HEK293 (cell line): ENCODE data around the gene PRTFDC1.
"Not testable (repeated sequence)": the region's sequence is repeated elsewhere in the genome, so short reads cannot be mapped to it uniquely, and the experiment has no call there.

ENCODE experiments used
- CTCF ChIA-PET: fragments of 350-600 bp; formaldehyde crosslinking; extraction: SDS; loops from one replicate; lab custom pipeline; 2021; ENCODE audit warnings: antibody characterized with exemption; lab: Yijun Ruan, JAX
- POLR2A ChIA-PET: fragments of 300-600 bp; formaldehyde crosslinking; extraction: SDS; loops from one replicate; lab custom pipeline; 2020; ENCODE audit warnings: antibody characterized with exemption, inconsistent platforms; lab: Yijun Ruan, JAX
- H3K27ac ChIP-seq: fragments of 200-500 bp; sonication (Bioruptor generic); 2 replicates; pipeline ENCODE4 v1.5.1; 2014; ENCODE audit warnings: low read depth, low read length, control low read depth, inconsistent platforms; ENCODE audit errors: extremely low read depth
- H3K36me3 ChIP-seq, 2 experiments: fragments of 200-500 bp in 1 of 2; sonication (Bioruptor generic) in 1 of 2; 1 replicate in 1 of 2; 2 replicates in 1 of 2; pipeline ENCODE4 v1.5.1; 2014 to 2017; ENCODE audit warnings: inconsistent platforms in 2 of 2, low read length in 2 of 2; ENCODE audit not compliant: control insufficient read depth in 2 of 2, insufficient read depth in 1 of 2
- H3K4me1 ChIP-seq: fragments of 200-500 bp; sonication (Bioruptor generic); 2 replicates; pipeline ENCODE4 v1.5.1; 2014; ENCODE audit warnings: mild to moderate bottlenecking, low read length, inconsistent platforms; ENCODE audit not compliant: control insufficient read depth, insufficient read depth
- H3K4me3 ChIP-seq: 2 replicates; pipeline ENCODE4 v1.5.1; 2011; ENCODE audit warnings: low read depth, mild to moderate bottlenecking, control low read depth, low read length, moderate library complexity
- H3K9me3 ChIP-seq: fragments of 200-500 bp; sonication (Bioruptor generic); 2 replicates; pipeline ENCODE4 v1.5.1; 2014; ENCODE audit warnings: low read depth, low read length, inconsistent platforms; ENCODE audit not compliant: control insufficient read depth, insufficient read depth
- GLI4 ChIP-seq: fragments of 450-650 bp; formaldehyde crosslinking; IDR thresholded peaks from 2 replicates; pipeline ENCODE4 v1.5.1; 2016; ENCODE audit warnings: missing biosample characterization, missing genetic modification characterization
- MZF1 ChIP-seq: fragments of 450-650 bp; formaldehyde crosslinking; IDR thresholded peaks from 2 replicates; pipeline ENCODE4 v1.5.1; 2017; ENCODE audit warnings: missing biosample characterization, missing genetic modification characterization, borderline replicate concordance
- OSR2 ChIP-seq: fragments of 450-650 bp; formaldehyde crosslinking; IDR thresholded peaks from 2 replicates; pipeline ENCODE4 v1.5.1; 2016; ENCODE audit warnings: missing biosample characterization, missing genetic modification characterization
- OVOL3 ChIP-seq: fragments of 450-650 bp; formaldehyde crosslinking; IDR thresholded peaks from 2 replicates; pipeline ENCODE4 v1.5.1; 2016; ENCODE audit warnings: missing biosample characterization, missing genetic modification characterization
- TRIM28 ChIP-seq: IDR thresholded peaks from 2 replicates; pipeline ENCODE4 v1.6.1; 2011; ENCODE audit warnings: low read length, control low read depth, borderline replicate concordance
- ZBTB11 ChIP-seq: fragments of 450-650 bp; formaldehyde crosslinking; conservative IDR thresholded peaks from 2 replicates; pipeline ENCODE4 v1.5.1; 2016; ENCODE audit warnings: low read depth, missing biosample characterization, missing genetic modification characterization
- ZBTB49 ChIP-seq: fragments of 450-650 bp; formaldehyde crosslinking; IDR thresholded peaks from 2 replicates; pipeline ENCODE4 v1.5.1; 2016; ENCODE audit warnings: missing biosample characterization, missing genetic modification characterization, low read depth
- ZBTB7A ChIP-seq: fragments of 450-650 bp; formaldehyde crosslinking; IDR thresholded peaks from 2 replicates; pipeline ENCODE4 v1.5.1; 2016; ENCODE audit warnings: low read depth, missing biosample characterization, missing genetic modification characterization
- ZFP3 ChIP-seq: fragments of 450-650 bp; formaldehyde crosslinking; IDR thresholded peaks from 2 replicates; pipeline ENCODE4 v1.5.1; 2016; ENCODE audit warnings: low read depth, missing biosample characterization, missing genetic modification characterization
- ZNF133 ChIP-seq: fragments of 450-650 bp; formaldehyde crosslinking; IDR thresholded peaks from 2 replicates; pipeline ENCODE4 v1.5.1; 2016; ENCODE audit warnings: missing biosample characterization, missing genetic modification characterization
- ZNF223 ChIP-seq: fragments of 450-650 bp; formaldehyde crosslinking; IDR thresholded peaks from 2 replicates; pipeline ENCODE4 v1.5.1; 2016; ENCODE audit warnings: missing biosample characterization, missing genetic modification characterization
- ZNF24 ChIP-seq: fragments of 450-650 bp; formaldehyde crosslinking; IDR thresholded peaks from 2 replicates; pipeline ENCODE4 v1.5.1; 2016; ENCODE audit warnings: missing biosample characterization, missing genetic modification characterization
- ZNF292 ChIP-seq: fragments of 450-650 bp; formaldehyde crosslinking; IDR thresholded peaks from 2 replicates; pipeline ENCODE4 v1.5.1; 2016; ENCODE audit warnings: low read depth, missing biosample characterization, missing genetic modification characterization, borderline replicate concordance
- ZNF426 ChIP-seq: fragments of 450-650 bp; formaldehyde crosslinking; IDR thresholded peaks from 2 replicates; pipeline ENCODE4 v1.5.1; 2017; ENCODE audit warnings: missing biosample characterization, missing genetic modification characterization, mild to moderate bottlenecking, inconsistent platforms, moderate library complexity
- ZNF626 ChIP-seq: fragments of 450-650 bp; sonication (Bioruptor Pico); formaldehyde crosslinking; IDR thresholded peaks from 2 replicates; pipeline ENCODE4 v1.5.1; 2018; ENCODE audit warnings: missing biosample characterization, missing genetic modification characterization, inconsistent platforms
- ZNF660 ChIP-seq: fragments of 450-650 bp; IDR thresholded peaks from 2 replicates; pipeline ENCODE4 v1.5.1; 2018; ENCODE audit warnings: missing biosample characterization, mild to moderate bottlenecking, missing genetic modification characterization
- ZNF677 ChIP-seq: fragments of 450-650 bp; IDR thresholded peaks from 2 replicates; pipeline ENCODE4 v1.5.0; 2018; ENCODE audit warnings: missing biosample characterization, mild to moderate bottlenecking, missing genetic modification characterization, moderate library complexity
- ZNF791 ChIP-seq: fragments of 450-650 bp; formaldehyde crosslinking; IDR thresholded peaks from 2 replicates; pipeline ENCODE4 v1.5.1; 2016; ENCODE audit warnings: missing biosample characterization, missing genetic modification characterization
- ZNF792 ChIP-seq: fragments of 450-650 bp; formaldehyde crosslinking; IDR thresholded peaks from 2 replicates; pipeline ENCODE4 v1.5.1; 2016; ENCODE audit warnings: missing biosample characterization, missing genetic modification characterization
- TF ChIP-seq, protein P1 (sequence below): fragments of 450-650 bp; formaldehyde crosslinking; IDR thresholded peaks from 2 replicates; pipeline ENCODE4 v1.5.1; 2016; ENCODE audit warnings: missing biosample characterization, missing genetic modification characterization
- TF ChIP-seq, protein P2 (sequence below): fragments of 450-650 bp; formaldehyde crosslinking; IDR thresholded peaks from 2 replicates; pipeline ENCODE4 v1.5.1; 2017; ENCODE audit warnings: missing biosample characterization, missing genetic modification characterization

The PRTFDC1 gene

DNA sequence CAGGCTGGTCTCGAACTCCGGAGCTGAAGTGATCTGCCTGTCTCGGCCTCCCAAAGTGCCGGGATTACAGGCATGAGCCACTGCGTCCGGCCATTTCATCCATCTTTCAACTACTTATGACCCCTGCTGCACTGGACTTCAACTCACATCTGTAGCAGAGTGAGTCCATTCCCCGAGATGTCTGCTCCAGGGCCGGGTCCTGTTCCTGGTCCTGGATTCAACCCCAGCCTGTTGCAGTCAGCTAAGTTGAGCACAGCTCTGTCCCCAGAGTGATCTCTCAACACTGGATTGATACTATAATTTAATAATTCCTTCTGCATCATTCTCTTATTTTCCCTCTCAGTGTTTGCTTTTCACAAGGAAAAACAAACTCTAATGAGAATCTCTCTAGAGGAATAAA is 25.8 kb downstream of the PRTFDC1 start (continued):
- no peak for TF ChIP-seq ZNF426 (tag by site-specific recombination)
- no peak for TF ChIP-seq ZBTB49
- TF ChIP-seq OVOL3 (tag by site-specific recombination) = no peak
- TF ChIP-seq ZNF792 (tag by site-specific recombination) = no peak
- TF ChIP-seq ZNF660 (tag by site-specific recombination) = no peak
- TF ChIP-seq, protein P1, sequence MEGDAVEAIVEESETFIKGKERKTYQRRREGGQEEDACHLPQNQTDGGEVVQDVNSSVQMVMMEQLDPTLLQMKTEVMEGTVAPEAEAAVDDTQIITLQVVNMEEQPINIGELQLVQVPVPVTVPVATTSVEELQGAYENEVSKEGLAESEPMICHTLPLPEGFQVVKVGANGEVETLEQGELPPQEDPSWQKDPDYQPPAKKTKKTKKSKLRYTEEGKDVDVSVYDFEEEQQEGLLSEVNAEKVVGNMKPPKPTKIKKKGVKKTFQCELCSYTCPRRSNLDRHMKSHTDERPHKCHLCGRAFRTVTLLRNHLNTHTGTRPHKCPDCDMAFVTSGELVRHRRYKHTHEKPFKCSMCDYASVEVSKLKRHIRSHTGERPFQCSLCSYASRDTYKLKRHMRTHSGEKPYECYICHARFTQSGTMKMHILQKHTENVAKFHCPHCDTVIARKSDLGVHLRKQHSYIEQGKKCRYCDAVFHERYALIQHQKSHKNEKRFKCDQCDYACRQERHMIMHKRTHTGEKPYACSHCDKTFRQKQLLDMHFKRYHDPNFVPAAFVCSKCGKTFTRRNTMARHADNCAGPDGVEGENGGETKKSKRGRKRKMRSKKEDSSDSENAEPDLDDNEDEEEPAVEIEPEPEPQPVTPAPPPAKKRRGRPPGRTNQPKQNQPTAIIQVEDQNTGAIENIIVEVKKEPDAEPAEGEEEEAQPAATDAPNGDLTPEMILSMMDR = no peak
- TF ChIP-seq TRIM28 = no peak
- TF ChIP-seq ZNF791 = no peak
- no peak for TF ChIP-seq ZBTB11 (tag by site-specific recombination)
- TF ChIP-seq ZNF223 (tag by site-specific recombination) = no peak
- no peak for TF ChIP-seq ZFP3 (tag by site-specific recombination)
- no peak for TF ChIP-seq ZBTB7A (tag by site-specific recombination)

GRCh38 chr10:24925799-24926198 is 26.6 kb downstream of the PRTFDC1 start:
- Histone ChIP-seq H3K27ac (no peak overlapping the region), H3K4me3 (no peak overlapping the region), H3K9me3 (no peaks in the 10 kb centered on the region), H3K4me1 (no peaks in the 10 kb centered on the region), H3K36me3 (no peaks in the 10 kb centered on the region)
- POLR2A ChIA-PET = no interaction called here
- TF ChIP-seq ZNF677 (no peak), ZNF24 (tag by site-specific recombination) (no peak), OSR2 (tag by site-specific recombination) (no peak), MZF1 (tag by site-specific recombination) (no peak), ZNF133 (tag by site-specific recombination) (no peak), ZNF292 (tag by site-specific recombination) (no peak), ZNF626 (tag by site-specific recombination) (no peak), GLI4 (tag by site-specific recombination) (no peak)
- TF ChIP-seq, protein P2, sequence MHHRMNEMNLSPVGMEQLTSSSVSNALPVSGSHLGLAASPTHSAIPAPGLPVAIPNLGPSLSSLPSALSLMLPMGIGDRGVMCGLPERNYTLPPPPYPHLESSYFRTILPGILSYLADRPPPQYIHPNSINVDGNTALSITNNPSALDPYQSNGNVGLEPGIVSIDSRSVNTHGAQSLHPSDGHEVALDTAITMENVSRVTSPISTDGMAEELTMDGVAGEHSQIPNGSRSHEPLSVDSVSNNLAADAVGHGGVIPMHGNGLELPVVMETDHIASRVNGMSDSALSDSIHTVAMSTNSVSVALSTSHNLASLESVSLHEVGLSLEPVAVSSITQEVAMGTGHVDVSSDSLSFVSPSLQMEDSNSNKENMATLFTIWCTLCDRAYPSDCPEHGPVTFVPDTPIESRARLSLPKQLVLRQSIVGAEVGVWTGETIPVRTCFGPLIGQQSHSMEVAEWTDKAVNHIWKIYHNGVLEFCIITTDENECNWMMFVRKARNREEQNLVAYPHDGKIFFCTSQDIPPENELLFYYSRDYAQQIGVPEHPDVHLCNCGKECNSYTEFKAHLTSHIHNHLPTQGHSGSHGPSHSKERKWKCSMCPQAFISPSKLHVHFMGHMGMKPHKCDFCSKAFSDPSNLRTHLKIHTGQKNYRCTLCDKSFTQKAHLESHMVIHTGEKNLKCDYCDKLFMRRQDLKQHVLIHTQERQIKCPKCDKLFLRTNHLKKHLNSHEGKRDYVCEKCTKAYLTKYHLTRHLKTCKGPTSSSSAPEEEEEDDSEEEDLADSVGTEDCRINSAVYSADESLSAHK (tag by site-specific recombination) = no peak
- CTCF ChIA-PET = interaction anchor here (0.6 kb wide), 1 partner anchor 14 kb away, joined by 4 read pairs; no protein-coding TSS in a partner anchor

GRCh38 chr10:24924483-24924882 is 27.9 kb downstream of the PRTFDC1 start:
- H3K27ac ChIP-seq, H3K36me3 ChIP-seq, CTCF ChIA-PET, POLR2A ChIA-PET, H3K4me1 ChIP-seq, H3K9me3 ChIP-seq, H3K4me3 ChIP-seq: not testable (repeated sequence)

DNA sequence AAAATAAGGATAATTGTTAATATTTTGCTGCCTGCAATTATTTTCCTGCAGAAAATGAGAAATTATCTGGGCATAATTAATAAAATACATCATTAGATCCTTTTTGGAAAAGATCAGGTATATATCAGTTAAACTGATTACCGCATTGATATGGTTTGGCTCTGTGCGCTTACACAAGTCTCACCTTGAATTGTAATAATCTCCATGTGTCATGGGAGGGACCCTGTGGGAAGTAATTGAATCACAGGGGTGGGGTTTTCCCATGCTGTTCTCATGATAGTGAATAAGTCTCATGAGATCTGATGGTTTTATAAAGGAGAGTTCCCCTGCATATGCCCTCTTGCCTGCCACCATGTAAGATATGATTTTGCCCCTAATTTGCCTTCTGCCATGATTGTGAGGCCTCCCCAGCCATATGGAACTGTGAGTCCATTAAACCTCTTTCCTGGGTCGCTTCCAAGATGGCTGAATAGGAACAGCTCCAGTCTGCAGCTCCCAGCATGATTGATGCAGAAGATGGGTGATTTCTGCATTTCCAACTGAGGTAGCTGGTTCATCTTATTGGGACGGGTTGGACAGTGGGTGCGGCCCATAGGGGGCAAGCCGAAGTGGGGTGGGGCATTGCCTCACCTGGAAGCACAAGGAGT is 30.1 kb downstream of the PRTFDC1 start:
- H3K36me3 ChIP-seq, H3K4me3 ChIP-seq, H3K27ac ChIP-seq, POLR2A ChIA-PET, H3K9me3 ChIP-seq, H3K4me1 ChIP-seq: not testable (repeated sequence)
- CTCF ChIA-PET = interaction anchor here (0.6 kb wide), 2 partner anchors 95 to 199 kb away, joined by 3 to 4 read pairs; partner anchors contain the start of gene ARHGAP21
